DOHH2 (cell line): ENCODE data around the gene KIF18A.

Experiments
- EZH2phosphoT487 ChIP-seq: fragments of 200-600 bp; sonication (generic); IDR thresholded peaks from 2 replicates; pipeline ENCODE4 v1.6.1; 2017; ENCODE audit warnings: borderline replicate concordance, mild to moderate bottlenecking, antibody characterized with exemption, low read length, moderate library complexity, mixed read lengths
- TF ChIP-seq, protein P1 (sequence below): fragments of 200-600 bp; sonication (generic); IDR thresholded peaks from one replicate; pipeline ENCODE4 v1.5.1; 2014; ENCODE audit warnings: antibody characterized with exemption, mild to moderate bottlenecking, low read depth, low read length; ENCODE audit not compliant: poor library complexity, severe bottlenecking

- TF ChIP-seq, protein P1, sequence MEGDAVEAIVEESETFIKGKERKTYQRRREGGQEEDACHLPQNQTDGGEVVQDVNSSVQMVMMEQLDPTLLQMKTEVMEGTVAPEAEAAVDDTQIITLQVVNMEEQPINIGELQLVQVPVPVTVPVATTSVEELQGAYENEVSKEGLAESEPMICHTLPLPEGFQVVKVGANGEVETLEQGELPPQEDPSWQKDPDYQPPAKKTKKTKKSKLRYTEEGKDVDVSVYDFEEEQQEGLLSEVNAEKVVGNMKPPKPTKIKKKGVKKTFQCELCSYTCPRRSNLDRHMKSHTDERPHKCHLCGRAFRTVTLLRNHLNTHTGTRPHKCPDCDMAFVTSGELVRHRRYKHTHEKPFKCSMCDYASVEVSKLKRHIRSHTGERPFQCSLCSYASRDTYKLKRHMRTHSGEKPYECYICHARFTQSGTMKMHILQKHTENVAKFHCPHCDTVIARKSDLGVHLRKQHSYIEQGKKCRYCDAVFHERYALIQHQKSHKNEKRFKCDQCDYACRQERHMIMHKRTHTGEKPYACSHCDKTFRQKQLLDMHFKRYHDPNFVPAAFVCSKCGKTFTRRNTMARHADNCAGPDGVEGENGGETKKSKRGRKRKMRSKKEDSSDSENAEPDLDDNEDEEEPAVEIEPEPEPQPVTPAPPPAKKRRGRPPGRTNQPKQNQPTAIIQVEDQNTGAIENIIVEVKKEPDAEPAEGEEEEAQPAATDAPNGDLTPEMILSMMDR: no peak
- no peak for TF ChIP-seq EZH2phosphoT487
These were observed 134.0 kb downstream of the KIF18A start for GRCh38 chr11:27973851-27974536.
